OCI-LY3 (cell line): Measurements from ENCODE around the gene MARCHF3.

ENCODE experiments used
- H2AFZ ChIP-seq: fragments of 200-600, 300-600 bp; shearing (Covaris generic); 2 replicates; pipeline ENCODE4 v1.6.0; 2014; ENCODE audit warnings: antibody characterized with exemption, low read depth, low read length
- H3K27ac ChIP-seq: fragments of 200-600, 300-600 bp; sonication (generic); 2 replicates; pipeline ENCODE4 v1.5.1; 2014; ENCODE audit warnings: mild to moderate bottlenecking, low read length, moderate library complexity, mixed read lengths
- H3K27me3 ChIP-seq: fragments of 200-600, 300-600 bp; sonication (generic); 2 replicates; pipeline ENCODE4 v1.6.1; 2014; ENCODE audit warnings: low read depth, low read length, mixed read lengths
- H3K36me3 ChIP-seq: fragments of 200-600, 300-600 bp; sonication (generic); replicated peaks from 2 replicates; pipeline ENCODE3; 2014; ENCODE audit warnings: low read depth, low read length, mixed read lengths
- H3K4me1 ChIP-seq: fragments of 300-600, 200-600 bp; sonication (generic); 2 replicates; pipeline ENCODE4 v1.6.1; 2014; ENCODE audit warnings: low read length, mixed read lengths
- H3K4me2 ChIP-seq: fragments of 200-600, 300-600 bp; sonication (generic); 2 replicates; pipeline ENCODE4 v1.6.1; 2014; ENCODE audit warnings: low read length, mixed read lengths
- H3K4me3 ChIP-seq: fragments of 300-600, 200-600 bp; sonication (generic); 2 replicates; pipeline ENCODE4 v1.5.1; 2014; ENCODE audit warnings: antibody characterized with exemption, mild to moderate bottlenecking, low read length, moderate library complexity
- H3K79me2 ChIP-seq: fragments of 300-600, 200-600 bp; shearing (Covaris generic); 2 replicates; pipeline ENCODE4 v1.6.1; 2014; ENCODE audit warnings: mild to moderate bottlenecking, low read length, mixed read lengths
- H3K9ac ChIP-seq: fragments of 300-600, 200-600 bp; shearing (Covaris generic); 2 replicates; pipeline ENCODE4 v1.6.0; 2014; ENCODE audit warnings: mild to moderate bottlenecking, low read length, moderate library complexity
- H3K9me3 ChIP-seq: fragments of 200-600, 300-600 bp; shearing (Covaris generic); 2 replicates; pipeline ENCODE4 v1.6.1; 2014; ENCODE audit warnings: low read length, mixed read lengths; ENCODE audit not compliant: insufficient read depth
- H4K20me1 ChIP-seq: fragments of 200-600, 300-600 bp; sonication (generic); 2 replicates; pipeline ENCODE4 v1.6.1; 2016; ENCODE audit warnings: low read length, mixed read lengths; ENCODE audit not compliant: insufficient read depth
- EZH2phosphoT487 ChIP-seq: fragments of 200-600 bp; shearing (Covaris generic); IDR thresholded peaks from 2 replicates; pipeline ENCODE4 v1.6.1; 2018; ENCODE audit warnings: antibody characterized with exemption, mixed run types, low read depth
- TF ChIP-seq, protein P1 (sequence below): fragments of 200-600, 300-600 bp; sonication (generic); IDR thresholded peaks from 2 replicates; pipeline ENCODE4 v1.5.1; 2014; ENCODE audit warnings: antibody characterized with exemption, low read length, low read depth

Gene MARCHF3

GRCh38 chr5:127063257-127063913 lies 33.0 kb upstream of the MARCHF3 start:
- Histone ChIP-seq H3K4me2 (no peak overlapping the region), H3K79me2 (no peaks in the 10 kb centered on the region), H3K4me3 (no peak overlapping the region), H3K27me3 (no peaks in the 10 kb centered on the region), H3K27ac (no peak overlapping the region), H3K9me3 (no peaks in the 10 kb centered on the region), H4K20me1 (no peaks in the 10 kb centered on the region), H3K4me1 (no peaks in the 10 kb centered on the region), H3K36me3 (no peaks in the 10 kb centered on the region), H2AFZ (no peak overlapping the region), H3K9ac (no peak overlapping the region)
- TF ChIP-seq, protein P1, sequence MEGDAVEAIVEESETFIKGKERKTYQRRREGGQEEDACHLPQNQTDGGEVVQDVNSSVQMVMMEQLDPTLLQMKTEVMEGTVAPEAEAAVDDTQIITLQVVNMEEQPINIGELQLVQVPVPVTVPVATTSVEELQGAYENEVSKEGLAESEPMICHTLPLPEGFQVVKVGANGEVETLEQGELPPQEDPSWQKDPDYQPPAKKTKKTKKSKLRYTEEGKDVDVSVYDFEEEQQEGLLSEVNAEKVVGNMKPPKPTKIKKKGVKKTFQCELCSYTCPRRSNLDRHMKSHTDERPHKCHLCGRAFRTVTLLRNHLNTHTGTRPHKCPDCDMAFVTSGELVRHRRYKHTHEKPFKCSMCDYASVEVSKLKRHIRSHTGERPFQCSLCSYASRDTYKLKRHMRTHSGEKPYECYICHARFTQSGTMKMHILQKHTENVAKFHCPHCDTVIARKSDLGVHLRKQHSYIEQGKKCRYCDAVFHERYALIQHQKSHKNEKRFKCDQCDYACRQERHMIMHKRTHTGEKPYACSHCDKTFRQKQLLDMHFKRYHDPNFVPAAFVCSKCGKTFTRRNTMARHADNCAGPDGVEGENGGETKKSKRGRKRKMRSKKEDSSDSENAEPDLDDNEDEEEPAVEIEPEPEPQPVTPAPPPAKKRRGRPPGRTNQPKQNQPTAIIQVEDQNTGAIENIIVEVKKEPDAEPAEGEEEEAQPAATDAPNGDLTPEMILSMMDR = no peak
- TF ChIP-seq EZH2phosphoT487 = no peak

DNA sequence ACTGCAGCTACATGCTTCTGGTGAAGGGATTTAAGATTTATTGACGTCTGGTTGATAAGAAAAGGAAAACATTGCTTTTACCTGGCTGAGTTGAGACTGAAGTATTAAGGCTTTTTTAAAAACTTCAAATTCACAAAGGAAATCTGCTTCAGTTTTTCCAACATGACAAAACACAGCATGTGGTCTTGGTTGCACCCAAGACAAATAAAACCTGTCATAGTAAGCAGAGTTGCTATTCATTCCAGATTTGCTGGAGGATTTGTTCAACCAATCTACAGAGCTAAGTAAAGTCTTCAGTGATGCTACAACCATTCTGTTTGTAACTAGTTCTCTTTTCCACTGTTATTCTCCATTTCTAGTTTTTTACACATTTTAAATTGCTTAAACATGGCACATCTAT lies 31.6 kb upstream of the MARCHF3 start:
- H3K4me2 ChIP-seq = no peak overlapping the region
- H3K4me1 ChIP-seq = no peaks in the 10 kb centered on the region
- no peaks in the 10 kb centered on the region for H3K79me2 ChIP-seq
- H3K9ac ChIP-seq = no peak overlapping the region
- no peaks in the 10 kb centered on the region for H3K9me3 ChIP-seq
- H4K20me1 ChIP-seq = no peaks in the 10 kb centered on the region
- TF ChIP-seq, protein P1 = no peak
- no peak for TF ChIP-seq EZH2phosphoT487
- no peak overlapping the region for H3K27ac ChIP-seq
- no peaks in the 10 kb centered on the region for H3K27me3 ChIP-seq
- no peak overlapping the region for H2AFZ ChIP-seq
- H3K4me3 ChIP-seq = no peak overlapping the region
- H3K36me3 ChIP-seq = no peaks in the 10 kb centered on the region

DNA sequence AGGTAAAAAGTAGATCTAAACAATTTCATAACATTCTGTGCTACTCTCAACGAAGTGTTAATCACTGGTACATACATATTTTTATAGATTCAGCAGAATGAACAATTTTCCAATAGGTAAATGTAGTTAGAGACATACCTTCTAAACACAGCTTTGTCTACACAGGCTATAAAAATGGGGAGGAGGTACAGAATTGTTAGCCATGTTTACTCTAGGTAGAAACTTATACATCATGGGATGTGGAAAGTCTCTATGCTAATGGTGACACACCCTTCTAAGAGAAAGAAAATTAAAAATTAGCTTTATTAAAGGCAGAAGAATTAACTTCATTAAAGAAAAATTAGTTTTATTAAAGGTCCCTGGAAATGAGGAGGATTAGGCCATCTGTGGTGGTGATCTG lies 31.2 kb upstream of the MARCHF3 start:
- no peak for TF ChIP-seq EZH2phosphoT487
- TF ChIP-seq, protein P1 = no peak
- no peak overlapping the region for H3K27ac ChIP-seq
- no peak overlapping the region for H3K4me3 ChIP-seq

GRCh38 chr5:127060470-127060985 lies 30.2 kb upstream of the MARCHF3 start:
- H3K36me3 ChIP-seq = peaks cover 8% of the 10 kb centered on the region
- H3K4me3 ChIP-seq = no peak overlapping the region
- no peaks in the 10 kb centered on the region for H4K20me1 ChIP-seq
- no peak overlapping the region for H3K9ac ChIP-seq
- no peaks in the 10 kb centered on the region for H3K9me3 ChIP-seq
- H3K27me3 ChIP-seq = no peaks in the 10 kb centered on the region
- H3K4me1 ChIP-seq = no peaks in the 10 kb centered on the region
- no peaks in the 10 kb centered on the region for H3K79me2 ChIP-seq
- no peak overlapping the region for H3K4me2 ChIP-seq
- TF ChIP-seq EZH2phosphoT487 = no peak
- TF ChIP-seq, protein P1 = no peak
- H2AFZ ChIP-seq = no peak overlapping the region
- no peak overlapping the region for H3K27ac ChIP-seq

More for the DNA sequence above, 31.2 kb upstream of the MARCHF3 start:
- H3K36me3 ChIP-seq = peaks cover 4% of the 10 kb centered on the region
- no peaks in the 10 kb centered on the region for H3K9me3 ChIP-seq
- H3K4me2 ChIP-seq = no peak overlapping the region
- H3K27me3 ChIP-seq = no peaks in the 10 kb centered on the region
- H2AFZ ChIP-seq = no peak overlapping the region
- H3K4me1 ChIP-seq = no peaks in the 10 kb centered on the region
- no peaks in the 10 kb centered on the region for H4K20me1 ChIP-seq
- H3K79me2 ChIP-seq = no peaks in the 10 kb centered on the region
- H3K9ac ChIP-seq = no peak overlapping the region
